Measurements from ENCODE around the gene HECTD4. TPM values are rescaled to one million over a fixed set of nuclear protein-coding genes. Genes with fewer than 3 reads are reported as not detected.
"Not testable (repeated sequence)": the region's sequence is repeated elsewhere in the genome, so short reads cannot be mapped to it uniquely, and the experiment has no call there.

HECTD4 gene
- total and polyA plus RNA-seq, 4 experiments from 2014 or later, result 0.75 to 61.3 (median 29.3) TPM

DNA sequence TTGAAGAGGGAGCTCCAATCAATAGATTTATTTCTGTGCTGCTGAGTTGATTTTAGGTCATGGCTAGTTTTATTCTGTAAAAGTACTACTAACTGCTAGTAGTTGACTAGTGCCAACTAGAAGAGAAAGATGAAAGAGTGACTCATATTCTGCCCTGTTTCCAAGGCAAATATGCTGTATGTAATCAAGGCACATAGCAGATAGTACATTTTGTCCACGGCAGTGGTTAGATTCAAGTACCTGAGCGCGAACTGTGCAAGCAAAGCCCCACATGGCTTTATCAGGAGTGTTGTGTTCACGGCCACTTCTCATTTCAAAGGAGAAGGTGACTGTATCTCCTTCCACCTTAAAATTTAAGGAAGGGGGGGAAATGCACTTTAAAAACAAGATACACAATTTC, 130.0 kb downstream of the HECTD4 start:
- Histone ChIP-seq H3K27me3 (ENCODE audit: insufficient read depth, low read length) (no peaks in the 10 kb centered on the region), H3K9me3 (ENCODE audit: control insufficient read depth in 1 of 2, low read length in 2 of 2) (no peaks in the 10 kb centered on the region), H3K4me1 (ENCODE audit: insufficient read depth, low read length) (no peaks in the 10 kb centered on the region), H3K4me3 (ENCODE audit: low read length in 2 of 2) (no peak overlapping the region), H3K27ac (ENCODE audit: low read depth, low read length) (no peak overlapping the region), H3K36me3 (ENCODE audit: insufficient read depth, low read length) (peaks cover 33% of the 10 kb centered on the region)
- intact Hi-C loops (cut with micrococcal nuclease), result no loop called here
- Mint-ChIP-seq H3K4me1 (no peaks in the 10 kb centered on the region), H3K36me3 (peaks cover 34 to 60% of the 10 kb centered on the region in 2 donors), H3K9me3 (no peaks in the 10 kb centered on the region), H3K27ac (peak overlapping the region in 2 of 7 donors; percentile 65 to 84), H3K27me3 (no peaks in the 10 kb centered on the region), H3K4me3 (no peak overlapping the region)
- no peak for DNase-seq
- ChIA-PET CTCF (ENCODE audit: partially characterized antibody) (no interaction called here), POLR2A (ENCODE audit: partially characterized antibody) (no interaction called here)

DNA sequence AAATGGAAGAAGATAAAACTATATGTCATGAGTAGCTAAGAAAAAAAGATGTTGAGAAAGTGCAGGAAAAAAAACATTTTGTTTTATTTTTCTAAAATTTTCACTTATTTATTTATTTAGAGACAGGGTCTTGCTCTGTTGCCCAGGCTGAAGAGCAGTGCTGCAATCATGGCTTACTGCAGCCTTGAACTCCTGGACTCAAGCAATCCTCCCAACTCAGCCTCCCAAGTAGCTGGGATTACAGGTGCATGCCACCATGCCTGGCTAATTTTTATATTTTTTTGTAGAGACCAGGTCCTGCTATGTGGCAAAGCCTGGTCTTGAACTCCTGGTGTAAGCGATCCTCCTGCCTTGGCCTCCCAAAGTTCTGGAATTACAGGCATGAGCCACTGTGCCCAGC, 137.3 kb downstream of the HECTD4 start:
- H3K4me1 ChIP-seq (ENCODE audit: insufficient read depth, low read length); H3K27ac Mint-ChIP-seq; H3K4me1 Mint-ChIP-seq; intact Hi-C loops (cut with micrococcal nuclease); H3K9me3 Mint-ChIP-seq; POLR2A ChIA-PET (ENCODE audit: partially characterized antibody); H3K9me3 ChIP-seq (ENCODE audit: control insufficient read depth in 1 of 2, low read length in 2 of 2); H3K27me3 ChIP-seq (ENCODE audit: insufficient read depth, low read length); H3K27me3 Mint-ChIP-seq; H3K27ac ChIP-seq (ENCODE audit: low read depth, low read length); H3K4me3 ChIP-seq (ENCODE audit: low read length in 2 of 2); H3K4me3 Mint-ChIP-seq; DNase-seq: not testable (repeated sequence)
- H3K36me3 Mint-ChIP-seq, result peaks cover 33 to 52% of the 10 kb centered on the region in 2 donors
- CTCF ChIA-PET (ENCODE audit: partially characterized antibody), result interaction anchor here (0.5 to 1.3 kb wide), 3 partner anchors 12 to 300 kb away, joined by 3 to 4 read pairs (median 3); no protein-coding TSS in a partner anchor
- peaks cover 15% of the 10 kb centered on the region for H3K36me3 ChIP-seq (ENCODE audit: insufficient read depth, low read length)

DNA sequence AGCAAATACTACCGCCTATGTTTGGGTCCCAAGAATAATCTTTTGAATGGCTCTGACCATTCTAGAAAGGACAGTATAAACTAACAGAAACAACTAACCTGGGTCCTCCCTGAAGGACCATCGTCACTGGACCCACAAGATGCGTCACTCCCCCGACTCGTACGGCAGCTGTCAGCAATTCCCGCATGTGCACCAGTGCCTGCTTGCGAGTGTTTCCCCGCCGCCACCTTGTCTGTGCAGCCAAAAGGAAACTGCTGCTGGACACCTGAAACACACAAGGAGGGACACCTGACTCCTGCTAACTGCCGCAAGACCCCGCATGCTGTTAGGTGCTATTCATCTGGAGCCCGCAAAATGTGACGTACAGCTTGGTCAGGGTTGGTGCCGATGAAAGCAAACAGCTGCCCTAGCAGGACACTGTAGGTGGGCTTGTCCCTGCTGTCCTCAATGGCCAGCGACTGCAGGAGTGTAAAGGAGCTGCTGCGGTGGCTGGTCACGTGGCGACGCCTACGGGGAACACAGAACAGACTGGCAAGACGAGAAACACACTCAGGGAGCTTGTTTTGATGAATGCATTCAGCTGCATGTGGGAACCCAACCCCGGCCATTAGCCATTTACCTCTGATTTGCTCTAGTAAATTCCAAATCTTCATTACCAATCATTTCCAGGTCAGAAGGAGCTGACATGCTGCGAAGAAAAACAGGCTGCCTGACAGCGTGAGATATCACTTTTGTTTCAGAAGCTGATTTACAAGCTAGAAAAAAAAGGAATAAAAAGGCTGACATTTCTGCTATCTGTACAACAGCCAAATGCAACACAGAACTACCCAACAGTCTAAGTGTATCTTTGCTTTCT, 138.7 kb downstream of the HECTD4 start:
- peaks cover 19% of the 10 kb centered on the region for H3K36me3 ChIP-seq (ENCODE audit: insufficient read depth, low read length)
- H3K9me3 ChIP-seq (ENCODE audit: control insufficient read depth in 1 of 2, low read length in 2 of 2), result no peaks in the 10 kb centered on the region
- H3K9me3 Mint-ChIP-seq, result no peaks in the 10 kb centered on the region
- no peak overlapping the region for H3K4me3 ChIP-seq (ENCODE audit: low read length in 2 of 2)
- H3K27ac Mint-ChIP-seq, result no peak overlapping the region
- CTCF ChIA-PET (ENCODE audit: partially characterized antibody), result interaction anchor here (1.3 kb wide), 2 partner anchors 14 to 299 kb away, joined by 3 read pairs; no protein-coding TSS in a partner anchor
- no peak overlapping the region for H3K27ac ChIP-seq (ENCODE audit: low read depth, low read length)
- intact Hi-C loops (cut with micrococcal nuclease), result no loop called here
- peaks cover 41 to 60% of the 10 kb centered on the region in 2 donors for H3K36me3 Mint-ChIP-seq
- H3K4me1 Mint-ChIP-seq, result no peaks in the 10 kb centered on the region
- H3K27me3 Mint-ChIP-seq, result no peaks in the 10 kb centered on the region
- no peak for DNase-seq
- H3K4me1 ChIP-seq (ENCODE audit: insufficient read depth, low read length), result no peaks in the 10 kb centered on the region
- POLR2A ChIA-PET (ENCODE audit: partially characterized antibody), result no interaction called here
- no peak overlapping the region for H3K4me3 Mint-ChIP-seq
- H3K27me3 ChIP-seq (ENCODE audit: insufficient read depth, low read length), result no peaks in the 10 kb centered on the region

DNA sequence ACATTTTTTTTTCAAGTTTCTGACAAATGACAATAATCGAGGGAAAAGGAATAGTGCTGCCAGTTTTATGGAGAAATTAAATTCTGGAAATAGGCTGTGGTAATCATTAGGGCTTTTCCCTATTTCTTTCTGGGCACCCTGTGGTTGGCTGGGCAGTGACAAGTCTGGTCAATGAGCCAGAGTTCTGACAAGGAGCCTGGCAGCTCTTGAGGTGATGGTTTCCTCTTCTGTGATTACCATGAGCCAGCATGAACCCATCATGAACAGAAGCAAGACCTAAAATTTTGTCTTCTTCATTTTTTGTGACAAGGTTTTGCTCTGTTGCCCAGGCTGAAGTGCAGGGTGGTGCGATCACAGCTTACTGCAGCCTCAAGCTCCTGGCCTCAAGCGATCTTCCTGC, 141.1 kb downstream of the HECTD4 start:
- Histone ChIP-seq H3K4me3 (ENCODE audit: low read length in 2 of 2) (no peak overlapping the region), H3K27ac (ENCODE audit: low read depth, low read length) (no peak overlapping the region), H3K27me3 (ENCODE audit: insufficient read depth, low read length) (no peaks in the 10 kb centered on the region), H3K36me3 (ENCODE audit: insufficient read depth, low read length) (peaks cover 21% of the 10 kb centered on the region), H3K4me1 (ENCODE audit: insufficient read depth, low read length) (no peaks in the 10 kb centered on the region), H3K9me3 (ENCODE audit: control insufficient read depth in 1 of 2, low read length in 2 of 2) (no peaks in the 10 kb centered on the region)
- ChIA-PET POLR2A (ENCODE audit: partially characterized antibody) (no interaction called here), CTCF (ENCODE audit: partially characterized antibody) (no interaction called here)
- Mint-ChIP-seq H3K27ac (no peak overlapping the region), H3K4me3 (no peak overlapping the region), H3K9me3 (no peaks in the 10 kb centered on the region), H3K27me3 (no peaks in the 10 kb centered on the region), H3K4me1 (no peaks in the 10 kb centered on the region), H3K36me3 (peaks cover 45 to 73% of the 10 kb centered on the region in 2 donors)
- intact Hi-C loops (cut with micrococcal nuclease), result no loop called here
- DNase-seq, result no peak

DNA sequence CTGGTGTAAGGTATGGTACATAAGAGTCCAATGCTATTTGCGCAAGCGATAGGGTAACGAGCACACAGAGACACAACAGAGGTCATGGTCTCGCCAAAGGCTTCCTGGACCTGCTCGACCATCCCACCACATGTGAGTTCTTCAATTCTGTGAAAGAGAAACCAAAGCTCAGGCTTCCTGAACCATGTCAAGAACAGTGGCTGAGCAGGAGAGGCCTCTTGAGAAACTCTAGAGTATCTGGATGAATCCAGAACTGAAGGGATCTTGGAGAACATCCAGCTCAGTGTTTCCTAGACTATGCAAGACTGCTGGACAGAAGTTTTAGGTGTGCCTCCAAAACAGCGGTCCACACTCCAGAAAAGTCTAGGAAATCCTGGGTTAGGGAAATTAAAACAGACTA, 142.3 kb downstream of the HECTD4 start:
- no peaks in the 10 kb centered on the region for H3K27me3 ChIP-seq (ENCODE audit: insufficient read depth, low read length)
- no peak overlapping the region for H3K4me3 Mint-ChIP-seq
- H3K9me3 Mint-ChIP-seq, result no peaks in the 10 kb centered on the region
- no peak overlapping the region for H3K27ac ChIP-seq (ENCODE audit: low read depth, low read length)
- CTCF ChIA-PET (ENCODE audit: partially characterized antibody), result no interaction called here
- H3K4me1 Mint-ChIP-seq, result no peaks in the 10 kb centered on the region
- POLR2A ChIA-PET (ENCODE audit: partially characterized antibody), result no interaction called here
- H3K9me3 ChIP-seq (ENCODE audit: control insufficient read depth in 1 of 2, low read length in 2 of 2), result no peaks in the 10 kb centered on the region
- no peaks in the 10 kb centered on the region for H3K4me1 ChIP-seq (ENCODE audit: insufficient read depth, low read length)
- H3K36me3 Mint-ChIP-seq, result peaks cover 52 to 81% of the 10 kb centered on the region in 2 donors
- DNase-seq, result no peak
- H3K27ac Mint-ChIP-seq, result no peak overlapping the region
- peaks cover 32% of the 10 kb centered on the region for H3K36me3 ChIP-seq (ENCODE audit: insufficient read depth, low read length)
- H3K27me3 Mint-ChIP-seq, result no peaks in the 10 kb centered on the region
- intact Hi-C loops (cut with micrococcal nuclease), result no loop called here
- no peak overlapping the region for H3K4me3 ChIP-seq (ENCODE audit: low read length in 2 of 2)

DNA sequence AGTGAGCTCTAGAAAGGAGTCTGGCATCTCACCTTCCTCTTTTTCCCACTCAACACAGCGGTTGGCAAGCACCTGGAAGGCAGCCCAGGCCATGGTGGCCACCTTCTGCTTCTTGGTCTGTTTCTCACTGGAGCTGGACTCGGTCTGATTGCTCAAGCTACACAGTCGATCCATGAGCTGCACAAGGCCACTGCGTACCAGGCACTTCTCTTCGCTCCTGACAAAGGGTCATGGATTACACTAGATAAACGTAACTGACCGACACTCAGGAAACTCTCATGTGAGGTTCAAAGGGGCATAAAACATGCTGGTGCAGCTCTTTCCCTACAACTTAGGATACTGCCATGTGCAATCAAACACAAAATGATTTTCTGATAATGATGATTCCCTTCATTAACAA, 143.2 kb downstream of the HECTD4 start:
- POLR2A ChIA-PET (ENCODE audit: partially characterized antibody), result no interaction called here
- no peaks in the 10 kb centered on the region for H3K4me1 Mint-ChIP-seq
- H3K4me3 ChIP-seq (ENCODE audit: low read length in 2 of 2), result no peak overlapping the region
- no peak for DNase-seq
- CTCF ChIA-PET (ENCODE audit: partially characterized antibody), result no interaction called here
- H3K36me3 ChIP-seq (ENCODE audit: insufficient read depth, low read length), result peaks cover 40% of the 10 kb centered on the region
- H3K27ac ChIP-seq (ENCODE audit: low read depth, low read length), result no peak overlapping the region
- no peaks in the 10 kb centered on the region for H3K27me3 ChIP-seq (ENCODE audit: insufficient read depth, low read length)
- H3K9me3 Mint-ChIP-seq, result no peaks in the 10 kb centered on the region
- no peak overlapping the region for H3K27ac Mint-ChIP-seq
- H3K4me1 ChIP-seq (ENCODE audit: insufficient read depth, low read length), result no peaks in the 10 kb centered on the region
- H3K27me3 Mint-ChIP-seq, result no peaks in the 10 kb centered on the region
- intact Hi-C loops (cut with micrococcal nuclease), result no loop called here
- H3K9me3 ChIP-seq (ENCODE audit: control insufficient read depth in 1 of 2, low read length in 2 of 2), result no peaks in the 10 kb centered on the region
- H3K4me3 Mint-ChIP-seq, result no peak overlapping the region
- H3K36me3 Mint-ChIP-seq, result peaks cover 57 to 86% of the 10 kb centered on the region in 2 donors

DNA sequence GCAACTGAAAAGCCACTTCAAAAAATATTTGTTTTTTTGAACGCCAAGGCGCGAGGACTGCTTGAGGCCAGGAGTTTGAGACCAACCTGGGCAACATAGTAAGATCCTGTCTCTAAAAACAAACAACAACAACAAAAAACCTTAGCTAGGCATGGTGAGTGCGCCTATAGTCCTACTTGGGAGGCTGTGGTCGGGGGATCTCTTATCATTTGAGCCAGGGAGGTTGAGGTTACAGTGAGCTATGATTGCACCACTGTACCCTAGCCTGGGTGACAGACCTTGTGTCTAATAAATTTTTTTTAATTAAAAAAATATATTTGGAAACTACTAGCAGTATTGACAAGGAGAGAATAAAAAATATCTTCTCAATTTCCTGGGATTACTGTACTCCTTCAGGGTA, 143.8 kb downstream of the HECTD4 start:
- Histone ChIP-seq H3K4me3 (ENCODE audit: low read length in 2 of 2) (no peak overlapping the region), H3K36me3 (ENCODE audit: insufficient read depth, low read length) (peaks cover 41% of the 10 kb centered on the region), H3K27me3 (ENCODE audit: insufficient read depth, low read length) (no peaks in the 10 kb centered on the region), H3K9me3 (ENCODE audit: control insufficient read depth in 1 of 2, low read length in 2 of 2) (no peaks in the 10 kb centered on the region), H3K4me1 (ENCODE audit: insufficient read depth, low read length) (no peaks in the 10 kb centered on the region), H3K27ac (ENCODE audit: low read depth, low read length) (no peak overlapping the region)
- intact Hi-C loops (cut with micrococcal nuclease), result no loop called here
- no peak for DNase-seq
- H3K4me1 Mint-ChIP-seq, result no peaks in the 10 kb centered on the region
- H3K36me3 Mint-ChIP-seq, result peaks cover 56 to 82% of the 10 kb centered on the region in 2 donors
- ChIA-PET CTCF (ENCODE audit: partially characterized antibody) (no interaction called here), POLR2A (ENCODE audit: partially characterized antibody) (no interaction called here)
- H3K4me3 Mint-ChIP-seq, result no peak overlapping the region
- H3K9me3 Mint-ChIP-seq, result no peaks in the 10 kb centered on the region
- no peaks in the 10 kb centered on the region for H3K27me3 Mint-ChIP-seq
- H3K27ac Mint-ChIP-seq, result no peak overlapping the region

Data from CD4-positive, alpha-beta memory T cell (primary cell).